A673 (cell line): ENCODE data around the gene ITPKB. TPM values are rescaled to one million over a fixed set of nuclear protein-coding genes. Genes with fewer than 3 reads are reported as not detected.
"Not testable (repeated sequence)": the region's sequence is repeated elsewhere in the genome, so short reads cannot be mapped to it uniquely, and the experiment has no call there.

Source experiments
- BruUV-seq: library from RNA; stranded (reverse); fragments of 400-500 nt; replicated peaks from 2 replicates; lab custom pipeline; 2021; lab: Mats Ljungman, UMichigan
- CTCF ChIA-PET: fragments of 300-600 bp; sonication (Branson Sonifier 250); formaldehyde crosslinking; loops from one replicate; lab custom pipeline; 2022; ENCODE audit warnings: antibody characterized with exemption; lab: Charles Lee
- POLR2A ChIA-PET: fragments of 300-600 bp; sonication (Branson Sonifier 250); formaldehyde crosslinking; loops from one replicate; lab custom pipeline; 2022; ENCODE audit warnings: antibody characterized with exemption; ENCODE audit not compliant: low non-redundant PET; lab: Charles Lee
- DNase-seq: peaks from one replicate; pipeline ENCODE4 v3.0.0-alpha.2; 2015; ENCODE audit warnings: low spot score
- H3K27ac ChIP-seq: fragments of 200-600 bp; sonication (generic); 2 replicates; pipeline ENCODE4 v1.5.1; 2016; ENCODE audit warnings: mixed run types, low read depth, mild to moderate bottlenecking, mixed read lengths, antibody characterized with exemption, low read length; ENCODE audit not compliant: poor library complexity, severe bottlenecking
- H3K27me3 ChIP-seq: fragments of 200-600 bp; sonication (generic); replicated peaks from 2 replicates; pipeline ENCODE4 v1.6.1; 2017; ENCODE audit warnings: mixed run types, low read depth, mild to moderate bottlenecking, mixed read lengths, antibody characterized with exemption, low read length; ENCODE audit not compliant: insufficient read depth, poor library complexity
- H3K36me3 ChIP-seq: fragments of 200-600 bp; sonication (generic); 2 replicates; pipeline ENCODE4 v1.6.1; 2016; ENCODE audit warnings: mixed run types, mild to moderate bottlenecking, mixed read lengths, antibody characterized with exemption, low read length; ENCODE audit not compliant: insufficient read depth, poor library complexity, severe bottlenecking
- H3K4me1 ChIP-seq: fragments of 200-600 bp; sonication (generic); 2 replicates; pipeline ENCODE4 v1.6.1; 2017; ENCODE audit warnings: mixed run types, mild to moderate bottlenecking, mixed read lengths, antibody characterized with exemption, low read length; ENCODE audit not compliant: insufficient read depth, poor library complexity, severe bottlenecking
- H3K4me3 ChIP-seq: fragments of 200-600 bp; sonication (generic); 2 replicates; pipeline ENCODE4 v1.5.1; 2016; ENCODE audit warnings: low read depth, mixed run types, mild to moderate bottlenecking, mixed read lengths, low read length; ENCODE audit not compliant: poor library complexity, severe bottlenecking
- H3K9me3 ChIP-seq: fragments of 200-600 bp; sonication (generic); 2 replicates; pipeline ENCODE4 v1.6.1; 2016; ENCODE audit warnings: mixed run types, low read depth, mild to moderate bottlenecking, mixed read lengths, antibody characterized with exemption, low read length; ENCODE audit not compliant: poor library complexity, severe bottlenecking
- CTCF ChIP-seq: fragments of 300-800, 200-600 bp; sonication (generic); conservative IDR thresholded peaks from 2 replicates; pipeline ENCODE4 v1.5.1; 2017; ENCODE audit warnings: low read depth, mild to moderate bottlenecking, antibody characterized with exemption, low read length, moderate library complexity, mixed read lengths
- EZH2 ChIP-seq: fragments of 200-600 bp; sonication (generic); IDR thresholded peaks from 2 replicates; pipeline ENCODE4 v1.6.1; 2017; ENCODE audit warnings: borderline replicate concordance, low read depth, mild to moderate bottlenecking, mixed read lengths, antibody characterized with exemption, low read length; ENCODE audit not compliant: poor library complexity, severe bottlenecking
- intact Hi-C: fragments of 100-400 bp; cut with micrococcal nuclease; formaldehyde crosslinking; loops from one replicate; pipeline ENCODE4 v1.10.0; 2022; ENCODE audit not compliant: unreplicated experiment
- total RNA-seq: library from RNA; stranded (reverse); gene quantifications from 2 replicates; pipeline ENCODE4 v1.2.3, GENCODE V29; 2021

The ITPKB gene
- total RNA-seq, 1 experiment from 2014 or later: 14.1 TPM

GRCh38 chr1:226617109-226617508, 122.0 kb downstream of the ITPKB start:
- DNase-seq: no peak
- ChIA-PET CTCF (no interaction called here), POLR2A (no interaction called here)
- Histone ChIP-seq H3K36me3 (no peaks in the 10 kb centered on the region), H3K9me3 (no peaks in the 10 kb centered on the region), H3K4me3 (no peak overlapping the region), H3K4me1 (no peaks in the 10 kb centered on the region), H3K27ac (no peak overlapping the region), H3K27me3 (no peaks in the 10 kb centered on the region)
- no peak for TF ChIP-seq CTCF
- TF ChIP-seq EZH2: no peak
- intact Hi-C loops: no loop called here
- BruUV-seq: no TSS peak

DNA sequence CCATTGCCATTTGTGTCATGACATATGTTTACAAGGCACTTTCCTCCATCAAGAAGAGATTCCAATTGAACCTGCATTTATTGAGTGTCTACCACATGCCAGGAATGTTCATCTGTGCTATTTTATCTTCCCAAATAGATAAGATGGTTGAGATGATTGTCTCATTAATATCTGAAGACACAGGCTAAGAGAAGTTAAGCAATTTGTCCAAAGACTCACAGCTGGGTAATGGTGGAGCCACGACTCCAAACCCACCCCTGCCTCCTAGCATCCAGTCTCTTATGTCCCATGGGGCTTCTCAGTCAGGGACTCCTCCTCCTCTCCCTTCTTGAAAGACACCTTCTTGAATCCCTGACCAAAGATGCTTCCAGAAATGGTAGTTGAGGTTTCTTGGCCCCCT, 122.4 kb downstream of the ITPKB start:
- no peak for TF ChIP-seq CTCF
- no peak for TF ChIP-seq EZH2
- intact Hi-C loops: no loop called here
- Histone ChIP-seq H3K9me3 (no peaks in the 10 kb centered on the region), H3K27ac (no peak overlapping the region), H3K27me3 (no peaks in the 10 kb centered on the region), H3K36me3 (no peaks in the 10 kb centered on the region), H3K4me3 (no peak overlapping the region), H3K4me1 (no peaks in the 10 kb centered on the region)
- ChIA-PET CTCF (no interaction called here), POLR2A (no interaction called here)
- no TSS peak for BruUV-seq
- no peak for DNase-seq

- POLR2A ChIA-PET: no interaction called here
- CTCF ChIA-PET: no interaction called here
These were observed 123.2 kb downstream of the ITPKB start for GRCh38 chr1:226615876-226616275.

GRCh38 chr1:226611980-226612379, 127.1 kb downstream of the ITPKB start:
- CTCF ChIA-PET, H3K36me3 ChIP-seq, H3K27me3 ChIP-seq, H3K9me3 ChIP-seq, H3K27ac ChIP-seq, intact Hi-C loops, H3K4me3 ChIP-seq, POLR2A ChIA-PET, BruUV-seq, H3K4me1 ChIP-seq, DNase-seq: not testable (repeated sequence)

More at GRCh38 chr1:226615876-226616275, 123.2 kb downstream of the ITPKB start:
- Histone ChIP-seq H3K4me1 (no peaks in the 10 kb centered on the region), H3K27ac (no peak overlapping the region), H3K36me3 (no peaks in the 10 kb centered on the region), H3K9me3 (no peaks in the 10 kb centered on the region), H3K4me3 (no peak overlapping the region), H3K27me3 (no peaks in the 10 kb centered on the region)
- BruUV-seq: no TSS peak
- intact Hi-C loops: no loop called here
- DNase-seq: no peak
- TF ChIP-seq CTCF (no peak), EZH2 (no peak)
